Activated CD8-positive, alpha-beta memory T cell treated with anti-CD3 and anti-CD28 coated beads, Interleukin-2, amount 50 U/mL, for 24 hours (primary cell): ENCODE data around the gene LRRC10.
"Not testable (repeated sequence)": the region's sequence is repeated elsewhere in the genome, so short reads cannot be mapped to it uniquely, and the experiment has no call there.

ENCODE experiments used
- DNase-seq: peaks from one replicate; pipeline ENCODE4 v3.0.0-alpha.2; 2020; ENCODE audit errors: extremely low read depth

LRRC10 gene

DNA sequence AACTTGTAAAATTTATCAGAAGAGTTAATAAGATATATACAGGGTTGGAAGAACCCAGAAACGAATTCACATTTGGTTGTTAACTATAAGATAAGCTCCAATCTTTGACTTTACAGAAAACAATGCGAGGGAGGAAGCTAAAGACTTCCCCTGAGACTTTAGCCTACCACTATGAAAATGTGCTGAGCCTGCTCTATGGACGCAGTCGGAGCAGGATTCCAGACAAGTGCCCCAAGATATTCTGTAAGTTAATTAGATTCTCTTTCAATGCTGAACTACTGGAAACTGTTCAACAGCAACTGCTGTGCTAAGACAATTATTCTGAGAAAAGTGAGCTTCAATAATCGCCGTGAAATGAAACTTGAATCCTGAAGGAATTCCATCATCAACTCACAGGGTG, 8.3 kb upstream of the LRRC10 start:
- DNase-seq = no peak

DNA sequence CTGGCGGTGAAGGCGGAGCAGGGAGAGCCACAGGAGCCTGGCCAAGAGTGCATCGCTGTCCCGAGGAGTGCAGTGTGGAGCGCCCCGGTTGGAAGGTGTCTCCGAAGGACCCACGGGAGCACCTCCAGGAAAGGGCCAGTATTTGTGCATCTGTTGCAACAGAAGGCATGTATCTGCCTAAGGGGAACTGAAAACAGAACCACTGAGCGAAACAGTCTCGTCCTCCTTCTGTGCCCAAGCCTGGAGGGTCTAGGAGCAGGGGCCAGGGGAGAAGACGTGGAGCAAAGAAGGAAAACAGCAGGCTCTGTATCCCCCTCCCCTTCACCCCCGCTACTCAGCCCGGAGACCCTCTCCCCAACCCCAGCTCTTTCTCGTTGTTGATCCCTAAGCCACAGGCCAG, 5.3 kb upstream of the LRRC10 start:
- DNase-seq = no peak

DNA sequence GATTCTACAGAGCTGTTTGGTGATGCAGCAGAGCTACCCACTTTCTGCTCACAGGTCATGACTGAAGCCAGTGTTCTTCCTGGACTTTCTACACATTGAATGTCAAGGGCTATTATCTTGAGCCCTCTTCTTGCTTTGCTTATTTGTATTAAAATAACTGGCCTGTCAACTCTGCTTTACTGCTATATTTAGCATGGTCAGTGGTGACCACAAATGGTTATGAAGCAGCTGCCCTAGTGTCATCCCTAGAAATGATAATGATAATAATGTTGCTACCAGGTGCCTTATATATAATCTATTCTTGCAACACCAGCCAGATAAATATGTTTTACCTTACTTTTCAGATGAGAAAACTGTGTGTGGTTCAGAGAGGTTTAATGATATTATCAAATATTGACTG, 2.6 kb upstream of the LRRC10 start:
- DNase-seq = no peak

DNA sequence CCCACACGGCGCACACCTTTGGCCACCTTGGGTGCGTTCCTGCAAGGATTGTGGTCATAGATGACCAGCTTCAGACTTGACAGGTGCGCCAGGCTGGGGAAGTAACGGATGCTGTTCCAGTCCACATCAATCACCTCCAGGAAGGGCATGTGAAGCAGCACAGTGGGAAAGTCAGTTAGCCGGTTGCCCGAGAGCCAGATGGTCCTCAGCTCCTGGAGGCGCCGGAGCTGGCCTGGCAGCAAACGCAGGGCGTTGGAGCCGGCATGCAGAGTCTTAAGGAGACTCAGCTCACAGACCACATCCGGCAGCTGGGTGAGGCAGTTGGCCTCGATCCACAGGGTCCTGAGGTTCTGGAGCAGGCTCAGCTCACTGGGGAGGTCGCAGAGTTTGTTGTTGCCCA, 581 bp downstream of the LRRC10 start:
- DNase-seq = no peak

DNA sequence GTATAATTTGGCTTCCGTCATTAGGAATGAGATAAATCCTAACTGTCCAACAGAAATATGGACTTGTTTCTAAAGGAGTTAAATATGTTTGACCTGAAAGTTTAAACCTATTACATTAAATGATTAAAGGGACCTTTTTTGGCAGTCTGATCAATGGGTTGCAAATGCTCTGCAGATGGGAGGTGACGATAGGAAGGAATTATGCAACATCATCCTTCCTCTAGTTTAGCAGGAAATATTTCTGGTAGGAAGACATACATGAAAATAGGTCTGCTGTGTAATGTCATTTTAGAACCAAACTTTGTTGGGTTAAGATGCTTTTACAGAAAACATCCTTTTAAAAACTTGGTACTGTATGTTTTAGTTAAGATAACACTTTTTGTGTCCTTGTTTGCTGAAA, 2.6 kb downstream of the LRRC10 start:
- DNase-seq = no peak

DNA sequence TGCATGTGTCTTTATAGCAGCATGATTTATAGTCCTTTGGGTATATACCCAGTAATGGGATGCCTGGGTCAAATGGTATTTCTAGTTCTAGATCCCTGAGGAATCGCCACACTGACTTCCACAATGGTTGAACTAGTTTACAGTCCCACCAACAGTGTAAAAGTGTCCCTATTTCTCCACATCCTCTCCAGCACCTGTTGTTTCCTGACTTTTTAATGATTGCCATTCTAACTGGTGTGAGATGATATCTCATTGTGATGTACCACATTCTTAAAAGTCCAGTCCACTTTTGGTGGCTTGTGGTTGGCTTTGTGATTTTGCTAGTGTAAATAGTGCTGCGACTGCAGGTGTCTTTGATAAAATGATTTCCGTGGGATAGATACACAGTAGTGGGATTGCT, 6.4 kb downstream of the LRRC10 start:
- DNase-seq = not testable (repeated sequence)

DNA sequence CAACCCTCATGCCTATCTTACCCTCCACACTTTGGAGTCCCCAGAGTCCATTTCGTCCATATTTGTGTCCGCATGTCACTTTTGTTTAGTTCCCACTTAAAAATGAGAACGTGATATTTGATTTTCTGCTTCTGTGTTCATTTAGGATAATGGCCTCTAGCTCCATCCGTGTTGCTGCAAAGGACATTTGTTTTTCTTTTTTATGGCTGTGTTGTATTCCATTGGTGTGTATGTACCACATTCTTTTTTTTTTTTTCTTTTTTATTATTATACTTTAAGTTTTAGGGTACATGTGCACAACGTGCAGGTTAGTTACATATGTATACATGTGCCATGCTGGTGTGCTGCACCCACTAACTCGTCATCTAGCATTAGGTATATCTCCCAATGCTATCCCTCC, 7.2 kb downstream of the LRRC10 start:
- DNase-seq = not testable (repeated sequence)

DNA sequence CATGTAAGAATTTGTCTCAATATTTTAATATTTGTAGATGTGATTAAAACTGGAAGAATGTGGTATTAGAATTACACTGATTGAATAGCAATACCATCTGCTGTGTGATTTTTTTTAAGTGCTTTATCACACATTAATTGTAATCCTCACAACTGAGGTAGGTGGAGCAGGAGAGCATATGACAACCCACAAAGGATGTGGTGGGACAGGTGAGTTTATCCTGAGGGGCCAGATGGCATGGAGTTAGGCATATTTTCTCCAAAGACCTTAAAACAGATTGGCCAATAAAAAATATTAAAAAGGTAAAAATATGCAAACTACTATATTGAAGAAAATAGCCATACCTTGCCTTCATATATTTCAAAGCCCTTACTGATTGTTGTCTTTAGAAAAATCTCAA, 7.8 kb downstream of the LRRC10 start:
- no peak for DNase-seq

DNA sequence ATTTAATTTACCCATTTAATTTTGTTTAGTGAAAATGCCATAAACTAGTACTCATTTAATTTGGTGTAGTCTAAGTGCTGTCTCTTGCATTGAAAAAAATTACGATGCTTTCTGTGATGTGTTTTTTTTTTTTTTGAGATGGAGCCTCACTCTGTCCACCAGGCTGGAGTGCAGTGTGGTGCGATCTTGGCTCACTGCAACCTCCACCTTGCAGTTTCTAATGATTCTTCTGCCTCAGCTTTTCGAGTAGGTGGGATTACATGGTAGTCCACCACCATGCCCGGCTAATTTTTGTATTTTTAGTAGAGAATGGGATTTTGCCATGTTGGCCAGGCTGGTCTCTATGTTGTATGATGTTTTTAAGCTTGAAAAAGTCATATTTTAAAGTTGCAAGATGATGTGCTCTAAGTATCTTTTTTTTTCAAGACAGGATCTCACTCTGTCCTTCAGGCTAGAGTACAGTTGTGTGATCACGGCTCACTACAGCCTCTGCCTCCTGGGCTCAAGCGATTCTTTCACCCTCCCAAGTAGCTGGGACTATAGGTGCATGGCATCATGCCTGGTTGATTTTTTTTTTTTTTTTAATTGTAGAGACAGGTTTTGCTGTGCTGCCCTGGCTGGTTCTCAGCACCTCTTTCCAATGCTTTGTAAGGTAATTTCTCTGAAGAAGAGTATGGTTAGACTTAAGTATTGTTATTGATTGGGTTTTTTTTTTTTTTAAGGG, 8.6 kb downstream of the LRRC10 start:
- no peak for DNase-seq

DNA sequence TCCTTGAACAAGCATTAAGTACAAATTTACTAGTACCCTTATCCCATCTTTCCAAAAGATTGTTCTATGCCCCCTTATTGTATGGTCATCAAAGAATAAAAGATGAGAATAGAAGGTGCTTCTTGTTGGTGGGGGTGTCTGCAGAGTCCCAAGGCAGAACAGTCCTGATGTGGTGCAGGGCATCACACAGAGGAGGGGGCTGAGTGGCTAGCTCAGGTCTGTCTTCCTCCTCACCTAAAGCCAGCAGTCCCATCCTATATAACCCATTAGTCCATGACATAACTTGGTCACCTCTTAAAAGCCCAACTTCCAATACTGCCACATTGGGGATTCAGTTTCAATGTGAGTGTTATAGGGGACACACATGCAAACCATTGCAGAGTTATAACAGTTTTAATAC, 9.9 kb downstream of the LRRC10 start:
- DNase-seq = no peak

DNA sequence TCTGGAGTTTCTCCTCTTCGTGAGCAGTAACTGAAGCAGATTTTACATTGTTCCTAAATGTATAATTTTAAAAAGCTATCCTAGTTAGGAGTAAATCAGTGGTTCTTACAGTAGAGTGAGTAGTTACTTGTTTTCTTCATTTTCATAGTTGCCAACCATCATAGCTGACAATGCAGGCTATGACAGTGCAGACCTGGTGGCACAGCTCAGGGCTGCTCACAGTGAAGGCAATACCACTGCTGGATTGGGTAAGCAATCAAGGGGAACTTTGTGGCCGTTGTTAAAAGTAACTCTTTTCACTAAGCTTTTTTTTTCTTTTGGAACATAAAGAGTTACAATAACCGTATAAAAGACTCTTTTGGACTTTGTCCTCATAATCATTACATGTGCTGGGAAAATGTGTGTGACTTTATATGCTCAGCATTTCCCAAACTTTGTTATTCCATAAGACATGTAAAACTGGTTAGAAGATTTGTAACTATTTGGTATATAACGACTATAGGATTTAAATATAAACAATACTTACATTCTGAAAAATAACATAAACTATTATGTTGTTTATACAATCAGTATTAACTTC, 12.4 kb downstream of the LRRC10 start:
- no peak for DNase-seq

DNA sequence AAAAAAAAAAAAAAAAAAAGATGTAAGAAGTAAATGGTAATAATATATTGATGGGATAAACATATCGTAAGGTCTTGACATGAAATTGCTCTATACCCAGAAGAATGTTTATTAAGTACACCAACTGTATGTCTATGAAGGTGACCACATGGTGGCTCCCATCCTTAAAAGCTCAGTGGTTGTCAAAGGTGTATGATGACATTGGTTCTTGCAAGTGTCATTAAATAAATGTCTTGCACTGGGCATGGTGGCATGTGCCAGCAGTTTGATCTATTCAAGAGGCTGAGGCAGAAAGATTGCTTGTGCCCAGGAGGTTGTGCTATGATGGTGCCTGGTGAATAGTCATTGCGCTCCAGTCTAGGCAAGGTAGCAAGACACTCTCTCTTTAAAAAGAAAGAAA, 15.0 kb downstream of the LRRC10 start:
- DNase-seq = no peak

DNA sequence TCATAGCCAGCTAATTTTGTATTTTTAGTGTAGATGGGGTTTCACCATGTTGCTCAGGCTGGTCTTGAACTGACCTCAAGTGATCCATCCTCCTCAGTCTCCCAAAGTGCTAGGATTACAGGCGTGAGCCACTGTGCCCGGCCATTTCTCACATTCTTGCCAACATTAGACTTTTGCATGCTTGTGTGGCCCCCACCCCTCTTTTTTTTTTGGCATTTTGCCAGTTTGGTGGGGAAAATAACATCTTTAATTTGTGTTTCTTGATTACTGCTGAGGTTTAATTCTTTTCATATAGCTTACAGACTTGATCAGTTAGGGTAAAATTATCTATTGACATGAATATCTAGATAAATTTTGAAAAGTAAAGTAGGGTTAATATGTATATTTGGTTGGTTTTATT, 21.6 kb downstream of the LRRC10 start:
- no peak for DNase-seq

DNA sequence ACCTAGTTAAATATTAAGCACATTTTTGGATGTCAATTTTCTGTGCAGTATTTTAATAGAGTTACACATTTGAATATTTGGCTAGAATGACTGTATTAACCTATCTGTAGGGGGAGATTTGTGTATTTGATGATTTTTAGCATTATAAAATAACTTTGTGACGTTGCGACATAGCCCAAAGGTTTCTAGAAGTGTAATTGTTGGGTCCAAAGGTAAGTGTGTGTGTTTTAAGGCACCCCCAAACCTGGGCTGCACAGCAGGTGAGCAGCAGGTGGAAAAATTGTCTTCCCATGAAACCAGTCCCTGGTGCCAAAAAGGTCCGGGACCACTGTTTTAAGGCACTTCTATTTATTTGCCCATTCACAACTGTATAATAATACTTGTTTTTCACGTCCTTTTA, 22.2 kb downstream of the LRRC10 start:
- no peak for DNase-seq

DNA sequence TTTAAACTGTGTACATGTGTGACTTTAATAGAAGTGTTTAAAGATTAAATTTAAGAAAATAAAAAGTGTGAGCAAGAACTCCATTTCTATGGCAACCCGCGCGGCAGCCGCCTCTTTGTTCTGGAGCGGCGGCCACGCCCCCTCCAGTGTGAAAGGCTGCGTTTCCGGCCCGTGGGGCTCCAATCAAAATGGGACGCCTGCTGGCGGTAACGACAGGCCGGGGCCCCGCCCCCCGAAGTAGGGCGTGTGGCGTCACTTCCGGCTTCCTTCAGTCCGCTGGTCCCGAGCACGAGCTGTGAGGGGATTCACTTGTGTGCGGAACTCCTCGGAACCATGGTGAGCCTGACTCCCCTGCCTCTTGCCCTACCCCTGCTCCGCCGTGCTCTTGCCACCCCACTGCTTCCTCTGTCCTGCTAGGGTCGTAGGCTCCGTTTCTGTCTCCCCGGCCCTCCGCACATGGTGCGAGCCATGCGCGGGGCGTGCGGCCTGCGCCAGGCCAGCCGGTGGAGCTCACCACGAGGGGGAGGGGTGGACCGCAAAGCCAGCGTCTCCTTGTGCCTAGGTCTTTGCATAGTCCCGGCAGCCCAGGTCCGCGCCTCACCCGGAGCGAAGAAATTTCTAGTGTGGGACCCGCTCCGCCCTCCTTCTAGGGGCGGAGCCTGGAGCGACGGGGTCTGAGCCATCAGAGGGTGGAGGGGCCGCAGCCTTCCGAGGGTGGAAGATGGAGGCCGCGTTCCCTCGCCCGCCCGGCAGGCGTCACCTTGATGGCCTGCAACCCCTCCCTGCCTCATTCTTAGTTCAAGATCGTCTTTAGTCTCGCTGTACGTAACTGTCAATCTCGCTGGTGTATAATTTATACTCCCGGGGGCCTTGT, 25.3 kb downstream of the LRRC10 start, which contains the start of gene CCT2:
TSS of gene CCT2 (plus strand) at position 271 of the 874 bp plus-strand sequence. CDS start at position 334, 63 bp downstream.
- DNase-seq = peak; percentile 90

DNA sequence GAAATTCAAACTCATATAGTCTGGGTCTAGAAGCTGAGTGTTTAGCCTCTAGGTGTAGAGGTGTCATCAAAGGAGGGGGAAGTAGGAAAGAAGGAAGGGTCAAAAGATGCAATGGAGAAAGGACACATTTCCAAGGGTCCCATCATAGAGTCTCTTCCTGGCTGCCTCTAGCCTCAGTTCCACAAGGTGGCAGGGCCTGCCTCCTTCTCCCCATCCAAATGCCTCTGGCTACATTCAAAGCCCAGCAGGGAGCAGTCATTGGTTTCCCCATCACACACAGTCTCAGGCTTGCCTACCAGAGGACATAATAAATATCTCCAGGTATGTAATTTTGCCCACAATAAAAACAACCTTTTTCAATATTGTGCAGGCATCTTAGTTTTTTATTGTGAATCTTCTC, 27.5 kb downstream of the LRRC10 start:
- no peak for DNase-seq

DNA sequence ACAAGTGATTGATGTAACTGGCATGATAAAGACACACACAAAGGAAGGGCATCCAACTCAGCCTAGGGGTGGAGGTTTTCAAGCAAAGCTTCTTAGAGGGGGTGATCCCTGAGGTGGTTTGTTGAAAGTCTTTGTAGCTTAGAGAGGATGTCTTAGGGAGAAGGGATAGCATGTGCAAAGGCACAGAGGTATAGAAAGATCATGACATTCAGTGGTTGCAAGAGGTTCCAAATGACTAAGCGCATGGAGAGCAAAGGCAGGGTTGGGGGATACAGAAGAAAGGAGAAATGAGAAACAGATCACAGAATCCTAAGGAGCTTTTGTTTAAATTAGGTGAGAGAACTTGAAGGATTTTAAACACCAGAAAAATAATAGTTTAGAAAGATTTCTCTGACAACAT, 30.6 kb downstream of the LRRC10 start:
- no peak for DNase-seq

DNA sequence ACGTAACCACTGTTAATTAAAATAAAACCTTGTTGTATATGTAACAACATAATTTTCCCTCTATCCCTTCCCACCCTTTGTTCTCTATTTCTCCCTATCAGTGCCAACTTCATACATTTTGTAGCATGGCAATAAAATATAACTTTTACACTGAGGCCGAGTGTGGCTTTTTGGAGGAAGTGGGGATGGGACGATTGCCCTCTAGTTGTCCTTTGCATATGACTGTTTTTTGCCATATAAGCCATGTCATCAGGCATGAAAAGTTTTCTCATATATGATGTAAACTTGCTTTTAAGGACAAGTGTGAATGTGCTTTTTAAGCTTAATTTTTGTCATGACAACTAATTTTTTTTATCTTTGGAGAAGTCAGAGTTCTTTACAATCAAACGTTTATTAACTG, 31.7 kb downstream of the LRRC10 start:
- no peak for DNase-seq

DNA sequence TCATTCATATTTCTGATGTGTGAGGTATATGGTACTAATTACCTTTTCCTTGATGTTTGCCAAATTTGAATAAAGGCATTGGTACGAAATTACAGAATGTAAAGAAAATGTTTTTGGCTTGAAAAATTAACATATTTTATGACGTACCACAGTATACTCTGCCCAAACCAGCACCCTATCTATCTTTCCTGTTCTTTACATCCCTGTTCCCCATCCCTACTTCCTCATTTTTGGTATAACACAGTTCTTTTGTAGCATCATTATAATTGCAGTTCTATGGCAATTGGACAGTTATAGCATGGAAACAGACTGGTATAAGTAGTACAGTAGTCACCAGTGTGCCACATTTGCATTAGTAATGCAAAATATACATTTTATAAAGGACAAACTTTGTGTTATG, 32.4 kb downstream of the LRRC10 start:
- DNase-seq = no peak

DNA sequence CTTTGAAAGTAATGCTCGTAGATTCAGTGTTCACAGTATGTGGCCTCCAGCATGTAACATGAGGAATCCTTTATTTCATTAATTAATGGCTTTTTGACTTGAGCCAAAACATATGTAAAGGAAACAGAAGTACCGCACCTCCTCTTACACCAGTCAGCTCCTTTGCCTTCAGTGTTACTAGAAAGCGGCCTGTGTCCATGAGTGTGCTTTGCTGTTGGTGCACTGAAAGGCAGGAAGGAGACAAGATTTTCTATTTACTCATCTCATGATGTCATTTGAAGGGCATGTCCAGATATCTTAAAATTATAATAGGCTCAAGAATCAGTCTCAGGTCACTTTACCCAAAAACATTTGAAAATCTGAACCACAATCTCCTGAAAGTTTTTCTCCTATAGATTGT, 35.4 kb downstream of the LRRC10 start:
- no peak for DNase-seq

DNA sequence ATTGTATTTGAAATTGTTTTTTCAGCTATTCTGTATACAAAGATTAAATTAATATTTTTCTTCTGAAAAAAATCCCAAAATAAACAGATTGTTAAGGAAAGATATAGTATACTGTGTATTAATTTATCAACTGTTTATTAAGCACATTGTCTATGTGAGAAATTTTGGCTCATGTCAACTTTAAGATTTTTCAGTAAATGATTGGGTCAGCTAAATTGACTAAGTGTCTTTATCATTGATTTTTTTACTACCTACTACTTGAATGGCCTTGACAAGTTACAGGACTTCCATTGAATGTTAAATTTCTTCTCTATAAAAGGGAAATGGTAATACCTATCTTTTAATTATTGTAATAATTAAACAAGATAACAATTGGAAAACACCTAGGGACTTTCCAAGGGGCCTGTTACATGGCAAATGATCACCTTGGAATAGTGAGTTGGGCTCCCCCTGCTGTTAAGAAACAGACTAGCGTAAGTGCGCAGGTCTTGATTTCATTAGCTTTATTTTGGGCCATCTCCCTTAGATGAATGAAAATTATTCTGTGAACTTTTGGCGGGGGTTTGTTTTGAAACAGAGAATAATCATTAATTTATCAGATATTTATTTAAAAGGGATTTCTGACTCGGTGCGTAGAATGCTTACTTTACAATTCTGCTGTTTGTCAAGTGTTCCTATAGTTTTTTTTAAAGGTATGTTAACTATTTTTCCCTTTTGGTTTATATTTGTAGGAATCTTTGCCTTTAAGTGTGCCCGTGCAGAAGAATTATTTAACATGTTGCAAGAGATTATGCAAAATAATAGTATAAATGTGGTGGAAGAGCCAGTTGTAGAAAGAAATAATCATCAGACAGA, 39.9 kb downstream of the LRRC10 start:
- peak; percentile 9 for DNase-seq

DNA sequence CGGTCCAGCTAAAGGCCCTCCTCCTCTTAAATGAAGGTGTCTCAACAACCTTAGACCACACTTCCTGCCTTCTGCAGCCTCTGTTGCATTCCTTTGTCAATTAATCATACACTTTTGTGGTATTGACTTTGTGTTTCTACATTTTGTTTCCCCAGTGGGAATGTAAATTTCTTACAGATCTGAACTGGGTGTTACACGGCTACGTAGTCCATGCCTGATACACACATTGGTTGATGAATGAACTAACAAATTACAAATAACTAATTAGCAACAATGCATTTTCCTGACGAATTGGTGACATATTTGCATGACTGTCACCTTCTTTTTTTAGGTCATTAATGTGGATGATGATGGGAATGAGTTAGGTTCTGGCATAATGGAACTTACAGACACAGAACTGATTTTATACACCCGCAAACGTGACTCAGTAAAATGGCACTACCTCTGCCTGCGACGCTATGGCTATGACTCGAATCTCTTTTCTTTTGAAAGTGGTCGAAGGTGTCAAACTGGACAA, 40.6 kb downstream of the LRRC10 start:
- DNase-seq = no peak
